Stomach (tissue), 4 donors: ENCODE measurements around the gene KIF17.

Experiments used
- POLR2A ChIP-seq, 4 donors: fragments of 450-650 bp; IDR thresholded peaks; one replicate each; pipeline ENCODE4 v1.6.1; 2016; ENCODE audit warnings: antibody characterized with exemption in 4 of 4, control low read depth in 2 of 4, mild to moderate bottlenecking in 1 of 4, moderate library complexity in 1 of 4
- POLR2AphosphoS5 ChIP-seq, 3 donors: sonication (generic); formaldehyde crosslinking; IDR thresholded peaks; one replicate each; pipeline ENCODE4 v1.6.1; 2016; ENCODE audit warnings: antibody characterized with exemption in 3 of 3
- TF ChIP-seq, protein P1 (sequence below), 7 experiments: fragments of 450-650 bp in 4 of 7; fragments of 200-600 bp in 3 of 7; sonication (generic) in 3 of 7; IDR thresholded peaks; one replicate each; pipeline ENCODE4 v1.5.1; 2016 to 2019; ENCODE audit warnings: antibody characterized with exemption in 7 of 7, control low read depth in 2 of 7, mild to moderate bottlenecking in 1 of 7

DNA sequence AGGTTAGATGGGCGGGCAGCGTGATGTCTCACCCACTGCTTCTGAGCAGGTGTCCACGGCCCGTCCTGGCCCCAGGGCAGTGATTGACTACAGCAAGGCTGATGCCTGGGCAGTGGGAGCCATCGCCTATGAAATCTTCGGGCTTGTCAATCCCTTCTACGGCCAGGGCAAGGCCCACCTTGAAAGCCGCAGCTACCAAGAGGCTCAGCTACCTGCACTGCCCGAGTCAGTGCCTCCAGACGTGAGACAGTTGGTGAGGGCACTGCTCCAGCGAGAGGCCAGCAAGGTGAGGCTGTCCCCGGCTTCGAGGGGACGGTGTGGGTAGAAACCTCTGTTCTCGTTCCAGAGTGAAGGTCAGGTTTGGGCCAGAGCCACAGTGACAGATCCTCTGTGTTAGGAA lies 68.9 kb downstream of the KIF17 start:
- TF ChIP-seq, protein P1, sequence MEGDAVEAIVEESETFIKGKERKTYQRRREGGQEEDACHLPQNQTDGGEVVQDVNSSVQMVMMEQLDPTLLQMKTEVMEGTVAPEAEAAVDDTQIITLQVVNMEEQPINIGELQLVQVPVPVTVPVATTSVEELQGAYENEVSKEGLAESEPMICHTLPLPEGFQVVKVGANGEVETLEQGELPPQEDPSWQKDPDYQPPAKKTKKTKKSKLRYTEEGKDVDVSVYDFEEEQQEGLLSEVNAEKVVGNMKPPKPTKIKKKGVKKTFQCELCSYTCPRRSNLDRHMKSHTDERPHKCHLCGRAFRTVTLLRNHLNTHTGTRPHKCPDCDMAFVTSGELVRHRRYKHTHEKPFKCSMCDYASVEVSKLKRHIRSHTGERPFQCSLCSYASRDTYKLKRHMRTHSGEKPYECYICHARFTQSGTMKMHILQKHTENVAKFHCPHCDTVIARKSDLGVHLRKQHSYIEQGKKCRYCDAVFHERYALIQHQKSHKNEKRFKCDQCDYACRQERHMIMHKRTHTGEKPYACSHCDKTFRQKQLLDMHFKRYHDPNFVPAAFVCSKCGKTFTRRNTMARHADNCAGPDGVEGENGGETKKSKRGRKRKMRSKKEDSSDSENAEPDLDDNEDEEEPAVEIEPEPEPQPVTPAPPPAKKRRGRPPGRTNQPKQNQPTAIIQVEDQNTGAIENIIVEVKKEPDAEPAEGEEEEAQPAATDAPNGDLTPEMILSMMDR (IDR thresholded peaks at IDR 0.05), result no peak
- no peak for TF ChIP-seq POLR2A (IDR thresholded peaks at IDR 0.05)
- TF ChIP-seq POLR2AphosphoS5 (IDR thresholded peaks at IDR 0.05), result no peak
